Mesenchymal stem cell (in vitro differentiated cells and primary cell): ENCODE data around the gene RRP1.

Experiments used
- DNase-seq: peaks from one replicate; pipeline ENCODE4 v3.0.0-alpha.2; 2013
- H2AFZ ChIP-seq: one replicate; pipeline ENCODE4 v1.6.1; 2013; ENCODE audit warnings: low read depth, mild to moderate bottlenecking, control low read depth, inconsistent platforms, low read length, moderate library complexity
- H2AK5ac ChIP-seq: 2 replicates; pipeline ENCODE4 v1.6.1; 2013; ENCODE audit warnings: low read length, moderate library complexity, mild to moderate bottlenecking, inconsistent platforms; ENCODE audit not compliant: severe bottlenecking
- H2BK120ac ChIP-seq: one replicate; pipeline ENCODE4 v1.6.1; 2013; ENCODE audit warnings: low read depth, mild to moderate bottlenecking, inconsistent platforms, low read length, moderate library complexity
- H2BK12ac ChIP-seq, 2 experiments: one replicate each; pipeline ENCODE4 v1.6.1; 2013; ENCODE audit warnings: inconsistent platforms in 2 of 2, low read length in 2 of 2, mild to moderate bottlenecking in 2 of 2, moderate library complexity in 2 of 2, control low read depth in 1 of 2
- H2BK15ac ChIP-seq: one replicate; pipeline ENCODE4 v1.6.1; 2013; ENCODE audit warnings: mild to moderate bottlenecking, low read depth, inconsistent platforms; ENCODE audit not compliant: poor library complexity, severe bottlenecking
- H2BK5ac ChIP-seq: 2 replicates; pipeline ENCODE4 v1.6.1; 2013; ENCODE audit warnings: low read depth, mild to moderate bottlenecking, low read length, control low read depth, inconsistent platforms; ENCODE audit not compliant: poor library complexity, severe bottlenecking
- H3K14ac ChIP-seq, 2 experiments: one replicate each; pipeline ENCODE4 v1.6.1; 2013; ENCODE audit warnings: inconsistent platforms in 2 of 2, low read length in 2 of 2, control low read depth in 1 of 2, mild to moderate bottlenecking in 1 of 2, moderate library complexity in 1 of 2
- H3K18ac ChIP-seq, 2 experiments: one replicate each; pipeline ENCODE4 v1.6.1; 2013; ENCODE audit warnings: inconsistent platforms in 2 of 2, low read length in 2 of 2, control low read depth in 1 of 2, low read depth in 1 of 2, mild to moderate bottlenecking in 1 of 2
- H3K23ac ChIP-seq, 2 experiments: one replicate each; pipeline ENCODE4 v1.6.1; 2013; ENCODE audit warnings: inconsistent platforms in 2 of 2, low read length in 2 of 2, mild to moderate bottlenecking in 2 of 2, moderate library complexity in 2 of 2, control low read depth in 1 of 2
- H3K27ac ChIP-seq: 2 replicates; pipeline ENCODE4 v1.5.1; 2013; ENCODE audit warnings: mild to moderate bottlenecking, moderate library complexity, low read length, control low read depth, inconsistent platforms; ENCODE audit not compliant: poor library complexity, severe bottlenecking
- H3K27me3 ChIP-seq, 2 experiments: 2 replicates each; pipeline versions ENCODE4 v1.6.1 to v1.7.0; 2013; ENCODE audit warnings: low read length in 2 of 2, mild to moderate bottlenecking in 2 of 2, moderate library complexity in 2 of 2, control low read depth in 1 of 2, inconsistent platforms in 1 of 2; ENCODE audit not compliant: control insufficient read depth in 1 of 2, insufficient read depth in 1 of 2
- H3K36me3 ChIP-seq, 2 experiments: 2 replicates each; pipeline versions ENCODE4 v1.6.1 to v1.7.0; 2013; ENCODE audit warnings: low read length in 2 of 2, control low read depth in 1 of 2, inconsistent platforms in 1 of 2, low read depth in 1 of 2, mild to moderate bottlenecking in 1 of 2; ENCODE audit not compliant: insufficient read depth in 2 of 2, control insufficient read depth in 1 of 2
- H3K4ac ChIP-seq, 2 experiments: one replicate each; pipeline ENCODE4 v1.6.1; 2013; ENCODE audit warnings: inconsistent platforms in 2 of 2, low read length in 2 of 2, mild to moderate bottlenecking in 2 of 2, moderate library complexity in 2 of 2, control low read depth in 1 of 2, low read depth in 1 of 2
- H3K4me1 ChIP-seq: 2 replicates; pipeline ENCODE4 v1.6.1; 2013; ENCODE audit warnings: low read depth, low read length, control low read depth; ENCODE audit not compliant: control insufficient read depth, insufficient read depth
- H3K4me2 ChIP-seq: 2 replicates; pipeline ENCODE4 v1.6.1; 2013; ENCODE audit warnings: low read length, mild to moderate bottlenecking, inconsistent platforms; ENCODE audit not compliant: poor library complexity, severe bottlenecking
- H3K4me3 ChIP-seq, 2 experiments: 2 replicates each; pipeline versions ENCODE4 v1.5.1 to v1.7.0; 2013; ENCODE audit warnings: low read length in 2 of 2, mild to moderate bottlenecking in 2 of 2, control low read depth in 1 of 2, low read depth in 1 of 2; ENCODE audit not compliant: insufficient read depth in 1 of 2
- H3K79me1 ChIP-seq: replicated peaks from 2 replicates; pipeline ENCODE4 v1.6.1; 2013; ENCODE audit warnings: mild to moderate bottlenecking, control low read depth, low read length, inconsistent platforms; ENCODE audit not compliant: poor library complexity, severe bottlenecking
- H3K9ac ChIP-seq: 2 replicates; pipeline ENCODE4 v1.7.0; 2013; ENCODE audit warnings: mild to moderate bottlenecking, low read length, moderate library complexity
- H3K9me3 ChIP-seq: 2 replicates; pipeline ENCODE4 v1.7.0; 2013; ENCODE audit warnings: mild to moderate bottlenecking, low read length; ENCODE audit not compliant: control insufficient read depth
- H4K8ac ChIP-seq: one replicate; pipeline ENCODE4 v1.6.1; 2013; ENCODE audit warnings: inconsistent platforms, mild to moderate bottlenecking, low read length, moderate library complexity
- H4K91ac ChIP-seq: one replicate; pipeline ENCODE4 v1.6.1; 2013; ENCODE audit warnings: mild to moderate bottlenecking, low read length, inconsistent platforms
- WGBS: methylation state at CpG from one replicate; pipeline ENCODE4 v1.1.7; 2013; ENCODE audit warnings: mixed read lengths; 5-methylcytosine and 5-hydroxymethylcytosine counted together

Gene RRP1

DNA sequence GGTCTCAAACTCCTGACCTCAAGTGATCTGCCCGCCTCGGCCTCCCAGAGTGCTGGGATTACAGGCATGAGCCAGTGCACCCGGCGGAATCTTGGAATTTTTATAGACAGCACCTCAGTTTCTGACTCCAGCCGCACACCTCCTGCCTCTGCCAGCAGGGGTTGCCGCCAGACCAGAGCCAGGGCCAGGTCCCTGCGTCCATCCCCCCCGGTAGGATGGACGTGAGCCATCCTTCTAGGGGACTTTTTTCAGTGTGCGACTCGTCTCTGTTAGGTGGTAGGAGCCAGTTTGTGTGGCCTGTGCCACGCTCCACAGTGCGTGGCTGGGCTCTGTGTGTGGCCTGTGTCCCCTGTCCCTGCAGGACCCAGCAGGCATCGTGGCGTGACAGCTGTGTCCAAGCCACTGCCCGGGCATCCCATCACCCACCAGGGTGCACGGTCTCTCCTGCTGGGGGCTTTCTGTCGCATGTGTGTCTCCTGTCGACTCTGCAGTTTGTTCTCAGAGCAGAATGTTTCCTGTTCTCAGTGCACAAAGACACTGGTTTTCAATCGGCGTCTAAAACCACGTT, 28.9 kb upstream of the RRP1 start:
- no peak overlapping the region for H3K27ac ChIP-seq
- no peak overlapping the region for H3K4me3 ChIP-seq
- H3K14ac ChIP-seq = peak overlapping the region in 1 of 2 experiments; percentile 18
- no peak overlapping the region for H3K4me2 ChIP-seq
- peaks cover 4% of the 10 kb centered on the region for H3K9me3 ChIP-seq
- H3K23ac ChIP-seq = no peak overlapping the region
- H3K36me3 ChIP-seq = peaks cover 60 to 78% of the 10 kb centered on the region in 2 experiments
- H3K4ac ChIP-seq = no peak overlapping the region
- no peak overlapping the region for H3K18ac ChIP-seq
- no peak overlapping the region for H2BK5ac ChIP-seq
- H2BK12ac ChIP-seq = no peak overlapping the region
- H3K79me1 ChIP-seq = peaks cover 12% of the 10 kb centered on the region
- H2BK15ac ChIP-seq = no peak overlapping the region
- H3K27me3 ChIP-seq = no peaks in the 10 kb centered on the region
- no peak overlapping the region for H2AFZ ChIP-seq
- H3K4me1 ChIP-seq = peaks cover 18% of the 10 kb centered on the region
- H4K8ac ChIP-seq = no peak overlapping the region
- H4K91ac ChIP-seq = no peak overlapping the region
- DNase-seq = no peak
- H2BK120ac ChIP-seq = no peak overlapping the region
- H3K9ac ChIP-seq = no peak overlapping the region
- H2AK5ac ChIP-seq = no peak overlapping the region
- WGBS = 95% methylated on average over 22 of the region's 22 CpGs

DNA sequence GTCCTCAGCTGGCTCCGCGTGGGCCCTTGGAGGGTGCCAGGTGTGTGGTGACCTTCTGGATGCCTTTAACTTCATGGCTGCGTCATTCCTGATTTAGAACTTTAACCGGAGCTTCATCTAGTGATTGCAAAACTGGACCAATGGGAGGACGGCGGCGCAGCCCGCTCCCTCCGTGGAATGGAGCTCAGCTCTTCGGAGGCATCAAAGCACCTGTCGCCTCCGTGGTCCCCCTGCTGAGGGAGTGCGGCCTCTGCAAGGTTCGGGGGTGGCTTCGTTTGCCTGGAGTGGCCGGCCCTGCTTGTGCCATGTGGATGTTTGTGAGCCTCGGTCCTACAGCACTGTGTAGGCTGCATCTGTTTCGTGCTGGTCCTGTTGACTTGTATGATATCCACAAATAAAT, 27.5 kb upstream of the RRP1 start:
- Histone ChIP-seq H3K36me3 (peaks cover 46 to 64% of the 10 kb centered on the region in 2 experiments), H3K4ac (no peak overlapping the region), H2AFZ (no peak overlapping the region), H2BK5ac (no peak overlapping the region), H2AK5ac (no peak overlapping the region), H3K9me3 (peaks cover 4% of the 10 kb centered on the region), H3K27ac (no peak overlapping the region), H2BK12ac (no peak overlapping the region), H3K9ac (no peak overlapping the region), H2BK15ac (no peak overlapping the region), H2BK120ac (no peak overlapping the region), H3K4me3 (no peak overlapping the region), H3K4me1 (peaks cover 18% of the 10 kb centered on the region), H3K79me1 (peaks cover 12% of the 10 kb centered on the region), H3K18ac (no peak overlapping the region), H4K8ac (no peak overlapping the region), H3K23ac (no peak overlapping the region), H4K91ac (no peak overlapping the region), H3K14ac (no peak overlapping the region), H3K4me2 (no peak overlapping the region), H3K27me3 (no peaks in the 10 kb centered on the region)
- 97% methylated on average over 18 of the region's 18 CpGs for WGBS
- no peak for DNase-seq

DNA sequence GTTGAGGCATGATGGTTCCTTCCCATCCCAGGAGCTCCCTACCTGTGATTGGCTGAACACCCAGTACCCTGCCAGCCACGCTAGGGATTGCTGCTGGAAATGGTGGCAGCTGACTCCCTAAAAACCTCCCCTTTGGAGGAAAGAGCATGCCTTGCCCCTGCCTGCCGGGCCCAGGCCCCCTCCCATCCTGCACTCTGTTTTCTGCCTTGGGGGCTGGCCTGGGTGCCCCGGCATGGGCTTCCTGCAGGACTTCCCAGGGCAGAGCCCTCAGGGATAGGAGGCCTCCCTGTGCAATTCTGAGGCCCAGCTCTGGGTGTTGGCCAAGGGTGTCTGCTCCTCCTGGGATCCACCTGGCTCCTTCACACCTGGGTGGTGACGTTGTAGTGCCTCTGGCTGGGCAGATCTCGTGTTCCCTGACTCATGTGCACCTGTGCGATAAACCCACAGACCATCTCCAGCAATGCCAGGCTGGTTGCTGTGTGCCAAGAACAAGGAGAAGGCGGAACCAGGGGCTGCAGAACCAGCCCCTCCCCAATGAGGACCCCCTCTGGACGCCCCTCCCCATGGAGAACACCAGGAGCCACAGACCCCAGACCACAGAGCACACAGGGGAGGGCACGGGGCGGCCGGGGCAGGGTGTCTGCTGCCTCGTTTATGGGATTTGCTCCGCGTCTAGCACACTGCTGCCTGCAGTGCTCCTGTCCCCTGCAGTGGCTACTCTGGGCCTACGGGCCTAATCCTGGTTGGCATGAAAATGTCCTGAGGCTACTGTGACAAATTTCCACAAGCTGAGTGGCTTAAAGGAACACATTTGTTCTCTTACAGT, 26.9 kb upstream of the RRP1 start:
- Histone ChIP-seq H3K27ac (no peak overlapping the region), H3K4me3 (no peak overlapping the region), H3K18ac (no peak overlapping the region), H2BK5ac (no peak overlapping the region), H4K91ac (no peak overlapping the region), H4K8ac (no peak overlapping the region), H3K9ac (no peak overlapping the region), H3K79me1 (peaks cover 12% of the 10 kb centered on the region), H2BK15ac (no peak overlapping the region), H3K4me2 (no peak overlapping the region), H3K23ac (no peak overlapping the region), H2BK12ac (no peak overlapping the region), H3K27me3 (no peaks in the 10 kb centered on the region), H3K36me3 (peaks cover 40 to 61% of the 10 kb centered on the region in 2 experiments), H2AFZ (no peak overlapping the region), H3K9me3 (peaks cover 4% of the 10 kb centered on the region), H2AK5ac (no peak overlapping the region), H3K4ac (no peak overlapping the region), H2BK120ac (no peak overlapping the region), H3K14ac (no peak overlapping the region), H3K4me1 (peaks cover 20% of the 10 kb centered on the region)
- WGBS = 96% methylated on average over 15 of the region's 15 CpGs
- DNase-seq = no peak

DNA sequence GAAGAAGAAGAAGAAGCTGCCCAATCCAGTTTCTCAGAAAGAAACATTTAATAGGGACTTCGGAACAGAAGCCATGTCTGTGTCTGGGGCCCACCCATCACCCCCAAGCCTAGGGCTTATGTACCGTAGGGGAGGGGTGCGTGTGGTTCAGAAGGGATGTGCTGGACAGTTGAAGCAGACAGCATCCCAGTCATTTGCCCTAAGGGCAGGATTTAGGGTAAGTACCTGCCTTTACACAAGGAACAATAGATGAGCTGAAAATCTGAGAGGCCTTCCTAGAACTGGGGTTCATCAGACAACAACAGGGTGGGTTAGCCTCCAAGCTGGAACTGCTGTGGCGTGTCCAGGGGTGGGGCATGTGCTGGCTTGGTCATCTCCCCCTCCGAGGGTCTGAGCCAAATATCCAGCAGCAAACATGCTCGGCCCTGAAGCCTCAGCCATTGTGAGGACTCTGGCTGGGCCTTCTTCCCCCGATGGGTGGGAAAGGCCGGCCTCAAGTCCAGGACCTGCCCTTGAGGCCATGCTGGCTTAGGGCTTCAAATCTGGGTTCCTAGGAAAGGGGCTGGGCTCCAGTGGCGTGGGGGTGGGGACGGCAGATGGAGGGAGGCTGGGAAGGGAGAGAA, 25.4 kb upstream of the RRP1 start:
- Histone ChIP-seq H3K14ac (no peak overlapping the region), H4K91ac (no peak overlapping the region), H3K4me3 (no peak overlapping the region), H4K8ac (no peak overlapping the region), H3K18ac (no peak overlapping the region), H3K4me2 (no peak overlapping the region), H3K27me3 (no peaks in the 10 kb centered on the region), H3K9ac (no peak overlapping the region), H2AK5ac (no peak overlapping the region), H2BK15ac (no peak overlapping the region), H2BK5ac (no peak overlapping the region), H3K9me3 (peaks cover 4% of the 10 kb centered on the region), H2BK120ac (no peak overlapping the region), H3K27ac (no peak overlapping the region), H2AFZ (no peak overlapping the region), H3K79me1 (peaks cover 11% of the 10 kb centered on the region), H3K23ac (no peak overlapping the region), H3K36me3 (peaks cover 35 to 53% of the 10 kb centered on the region in 2 experiments), H3K4me1 (peaks cover 27% of the 10 kb centered on the region), H3K4ac (no peak overlapping the region), H2BK12ac (no peak overlapping the region)
- no peak for DNase-seq
- 98% methylated on average over 10 of the region's 10 CpGs for WGBS
